ENCODE results near the gene NEUROD2.

NEUROD2 gene

GRCh38 chr17:39555368-39555767 is 52.4 kb downstream of the NEUROD2 start:
- no peaks in the 10 kb centered on the region for H3K27me3 ChIP-seq (ENCODE audit: control insufficient read depth, insufficient read depth, low read length)
- H3K9ac ChIP-seq (ENCODE audit: low read length) = no peak overlapping the region
- no peaks in the 10 kb centered on the region for H3K4me1 ChIP-seq (ENCODE audit: control insufficient read depth, insufficient read depth, low read length)
- H3K36me3 ChIP-seq (ENCODE audit: control insufficient read depth, insufficient read depth, low read length) = no peaks in the 10 kb centered on the region
- H3K9me3 ChIP-seq (ENCODE audit: control insufficient read depth, low read length) = no peaks in the 10 kb centered on the region
- no peak overlapping the region for H3K4me3 ChIP-seq (ENCODE audit: low read length)

All from mucosa of stomach (tissue), 1 donor.